OCI-M2 (cell line): ENCODE data around the gene DEFB123.

ENCODE experiments used
- DNase-seq: peaks from one replicate; lab custom pipeline; 2025; ENCODE audit not compliant: unreplicated experiment; lab: John Stamatoyannopoulos, UW

DEFB123 gene

DNA sequence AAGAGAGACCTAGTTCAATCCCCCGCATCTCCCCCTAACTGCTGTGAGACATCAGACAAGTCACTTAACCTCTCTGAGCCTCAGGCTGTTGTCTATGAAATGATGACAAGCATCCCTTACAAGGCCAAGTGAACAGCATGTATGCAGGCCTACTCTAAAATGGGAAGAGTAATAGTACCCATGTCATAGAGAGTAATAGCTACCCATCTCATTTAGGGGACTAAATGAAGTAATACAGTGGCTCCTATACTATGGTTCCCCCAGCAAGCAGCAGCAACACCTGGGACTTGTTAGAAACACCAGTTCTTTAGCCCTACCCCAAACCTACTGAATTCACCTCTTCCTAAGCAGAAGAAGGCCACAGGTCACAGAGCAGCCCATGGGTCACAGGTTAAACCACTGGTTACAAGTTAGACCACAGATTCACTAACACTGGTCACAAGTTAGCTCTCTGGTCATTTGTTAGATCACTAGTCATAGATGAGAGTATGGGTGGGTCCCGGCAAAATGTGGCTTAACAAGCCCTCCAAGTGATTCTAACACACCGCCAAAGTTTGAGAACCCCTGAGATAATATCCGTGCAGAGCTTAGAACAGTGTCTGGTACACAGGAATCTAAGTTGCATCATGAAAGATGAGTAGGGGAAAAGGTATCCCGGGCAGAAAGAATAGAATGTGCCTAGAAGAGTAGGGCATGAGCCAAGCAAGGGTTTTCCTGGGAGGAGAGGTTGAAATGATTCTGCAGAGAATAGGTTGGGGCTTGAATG is 33.1 kb downstream of the DEFB123 start:
- DNase-seq: no peak

DNA sequence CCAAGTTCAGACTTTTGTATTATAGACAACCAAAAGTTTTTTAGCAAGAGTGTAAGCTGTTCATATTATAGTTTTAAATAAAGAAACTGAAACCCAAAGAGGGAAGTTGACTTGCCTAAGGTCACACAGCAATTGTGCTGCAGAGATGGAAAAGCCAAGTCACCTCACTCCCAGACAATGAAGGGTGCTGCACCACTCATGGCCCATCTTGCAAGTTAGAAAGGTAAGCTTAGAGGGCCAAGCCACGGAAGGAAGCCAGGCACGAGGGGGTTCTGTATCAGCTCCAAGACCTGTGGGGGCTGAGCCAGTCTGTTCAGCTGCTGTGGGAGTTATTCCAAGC is 33.6 kb downstream of the DEFB123 start:
- DNase-seq: no peak

GRCh38 chr20:31474758-31475427 is 34.5 kb downstream of the DEFB123 start, which contains the start of the genes DEFB124 and REM1:
TSS of gene DEFB124 (minus strand) at chr20:31475127. CDS start at chr20:31473013, 2,114 bp downstream.
TSS of gene REM1 (plus strand) at chr20:31475288. CDS start at chr20:31476446, 1,158 bp downstream.
- no peak for DNase-seq

DNA sequence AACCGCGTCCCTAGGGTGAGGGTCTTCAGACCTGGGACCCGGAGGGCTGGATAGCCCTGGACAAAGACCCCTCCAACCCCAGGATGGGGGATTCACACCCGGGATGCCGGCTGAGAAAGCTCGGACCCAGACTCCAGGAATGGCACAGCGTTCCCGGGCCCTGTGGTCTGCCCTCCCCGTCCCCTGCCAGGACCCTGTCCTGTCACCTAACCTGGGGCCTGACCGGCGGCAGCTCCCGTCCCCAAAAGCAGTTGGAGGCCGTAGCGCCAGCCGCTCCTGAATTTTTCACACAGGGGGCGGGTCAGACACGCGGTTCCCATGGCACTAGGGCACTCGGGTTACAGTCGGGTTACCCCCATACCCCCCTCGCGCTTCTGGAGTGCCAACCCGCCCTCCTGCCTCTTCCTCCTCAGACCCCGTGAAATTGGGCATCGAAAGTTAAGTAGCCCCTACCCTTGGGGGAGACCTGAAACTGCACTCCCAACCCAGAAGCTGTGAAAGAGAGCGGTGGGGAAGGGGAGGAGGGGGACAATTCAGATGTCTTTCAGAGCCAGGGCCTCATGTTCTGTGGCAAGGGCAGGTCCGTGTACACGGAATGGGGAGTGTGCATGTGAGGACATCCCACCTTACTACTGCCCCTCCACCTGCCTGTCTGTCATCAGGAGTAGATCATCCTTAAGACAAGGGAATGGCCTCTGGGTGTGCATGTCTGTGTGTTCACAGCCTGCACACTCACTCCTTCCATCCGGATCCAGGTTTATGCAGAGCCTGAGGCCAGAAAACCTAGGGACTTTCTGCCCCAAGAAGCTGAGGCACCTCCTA is 35.3 kb downstream of the DEFB123 start:
- DNase-seq: no peak

DNA sequence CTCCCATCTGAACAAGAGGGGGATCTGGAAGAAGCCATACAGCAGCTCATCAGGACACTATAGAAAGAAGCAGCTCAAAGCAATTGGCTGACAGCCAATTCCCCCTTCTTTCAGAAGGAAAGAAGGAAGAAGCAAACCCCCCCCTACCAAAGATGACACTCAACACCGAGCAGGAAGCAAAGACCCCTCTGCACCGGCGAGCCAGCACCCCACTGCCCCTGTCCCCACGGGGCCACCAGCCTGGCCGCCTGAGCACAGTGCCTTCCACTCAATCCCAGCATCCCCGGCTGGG is 35.8 kb downstream of the DEFB123 start:
- no peak for DNase-seq

DNA sequence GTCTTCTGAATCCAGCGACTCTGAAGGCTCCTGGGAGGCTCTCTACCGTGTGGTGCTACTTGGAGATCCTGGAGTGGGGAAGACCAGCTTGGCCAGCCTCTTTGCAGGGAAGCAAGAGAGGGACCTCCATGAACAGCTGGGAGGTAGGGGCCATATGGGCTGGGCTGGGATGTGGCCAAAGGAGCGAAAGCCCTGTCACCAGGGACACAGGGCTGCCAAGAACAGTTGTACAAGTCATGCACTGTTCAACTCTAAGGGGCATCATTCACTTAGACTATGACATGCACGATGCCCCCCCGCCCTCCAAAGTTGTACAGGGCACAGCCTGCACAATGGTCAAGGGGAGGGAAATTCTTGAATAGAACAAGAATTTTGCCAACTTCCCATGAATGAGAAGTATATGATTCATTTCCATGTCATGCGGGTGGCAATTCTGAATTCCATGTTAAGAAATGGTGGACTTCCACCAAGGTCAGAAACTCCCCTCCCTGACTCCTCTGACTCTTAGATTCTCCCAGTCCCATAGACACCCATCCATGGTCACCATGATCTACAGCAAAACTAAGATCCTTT is 36.3 kb downstream of the DEFB123 start:
- DNase-seq: no peak

DNA sequence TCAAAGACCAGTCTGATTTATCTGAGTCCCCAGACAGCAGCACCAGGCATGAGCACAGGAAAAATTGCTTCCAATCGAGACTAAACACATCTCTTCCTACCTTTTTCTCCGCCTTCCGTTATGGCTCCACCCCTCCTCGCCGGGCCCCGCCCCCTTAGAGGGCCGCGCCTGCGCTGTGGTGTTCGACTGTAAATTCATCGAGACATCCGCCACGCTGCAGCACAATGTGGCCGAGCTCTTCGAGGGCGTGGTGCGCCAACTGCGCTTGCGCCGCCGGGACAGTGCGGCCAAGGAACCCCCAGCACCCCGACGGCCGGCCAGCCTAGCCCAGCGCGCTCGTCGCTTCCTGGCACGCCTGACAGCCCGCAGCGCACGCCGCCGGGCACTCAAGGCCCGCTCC is 43.6 kb downstream of the DEFB123 start:
- DNase-seq: no peak

DNA sequence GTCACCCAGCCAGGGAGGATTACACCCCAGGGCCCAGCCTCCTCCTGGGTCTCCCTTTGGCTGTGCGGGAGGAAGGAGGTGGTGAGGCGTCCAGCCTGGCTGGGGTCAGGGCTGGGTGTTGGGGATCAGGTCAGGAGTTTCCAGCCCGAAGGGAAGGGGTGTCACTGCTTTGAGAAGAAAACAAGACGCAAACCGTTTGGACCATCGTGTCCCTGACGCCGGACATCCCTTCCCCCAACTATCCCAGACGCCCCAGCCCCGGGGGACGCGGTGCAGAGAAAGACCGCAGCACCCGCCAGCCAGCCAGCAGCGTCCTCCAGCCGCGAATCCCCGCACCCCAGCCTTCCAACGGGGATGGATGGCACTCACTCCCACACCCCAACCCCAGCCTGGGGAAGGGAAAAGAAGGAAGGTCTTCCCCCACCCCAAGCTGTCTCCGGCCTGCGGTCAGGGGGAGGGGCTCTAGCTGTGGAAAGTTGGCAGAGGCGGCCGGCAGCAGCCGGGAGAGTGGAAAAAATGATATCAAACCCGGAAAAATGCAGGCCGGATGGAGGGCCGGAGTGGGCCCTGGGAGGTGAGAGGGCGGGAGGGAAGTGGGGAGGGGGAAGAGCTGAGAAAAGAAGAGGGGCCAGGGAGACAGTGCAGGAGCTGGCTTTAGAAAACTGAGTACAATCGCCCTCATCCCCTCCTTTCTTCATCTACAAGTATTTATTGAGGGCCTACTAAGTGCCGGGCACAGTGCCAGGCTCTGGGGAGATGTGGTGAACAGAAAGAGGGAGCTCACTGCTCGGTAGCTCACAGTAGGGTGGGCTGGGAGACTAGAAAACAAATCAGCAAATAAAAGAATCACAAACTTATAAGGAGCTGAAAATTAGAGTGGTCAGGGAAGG is 45.3 kb downstream of the DEFB123 start:
- DNase-seq: no peak

DNA sequence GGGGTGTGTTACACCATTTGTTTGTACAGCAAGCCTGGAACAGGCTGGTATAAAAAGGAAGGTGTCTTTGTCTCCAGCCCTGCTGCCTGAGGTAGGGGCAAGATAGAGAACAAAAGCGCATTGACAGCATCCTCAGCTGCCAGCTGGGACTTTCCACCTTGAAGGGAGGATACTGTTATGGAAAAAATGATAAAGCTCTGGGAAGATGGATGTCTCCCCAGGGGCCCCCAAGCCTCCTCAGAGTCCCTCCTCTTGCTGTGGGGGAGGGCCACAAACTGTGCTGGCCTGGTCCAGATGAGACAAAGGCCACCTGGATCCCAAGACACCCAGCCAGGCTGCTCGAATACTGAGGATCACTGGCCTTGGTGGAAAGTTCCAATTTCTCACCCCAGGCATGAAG is 47.7 kb downstream of the DEFB123 start:
- no peak for DNase-seq

DNA sequence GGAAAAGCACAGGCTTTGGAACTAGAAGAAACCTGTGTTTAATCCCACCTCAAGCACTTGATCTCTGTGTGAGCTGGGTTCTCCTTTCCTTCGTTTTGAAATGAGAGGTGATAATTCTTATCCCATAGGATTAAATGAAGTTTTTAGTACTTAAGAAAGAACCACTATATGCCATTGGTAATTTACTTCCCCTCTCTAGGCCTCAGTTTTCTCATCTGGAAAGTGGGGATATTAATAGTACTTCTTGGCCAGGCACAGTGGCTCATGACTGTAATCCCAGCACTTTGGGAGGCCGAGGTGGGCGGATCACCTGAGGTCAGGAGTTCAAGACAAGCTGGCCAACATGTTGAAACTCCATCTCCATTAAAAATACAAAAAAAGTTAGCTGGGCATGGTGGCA is 48.7 kb downstream of the DEFB123 start:
- DNase-seq: no peak

DNA sequence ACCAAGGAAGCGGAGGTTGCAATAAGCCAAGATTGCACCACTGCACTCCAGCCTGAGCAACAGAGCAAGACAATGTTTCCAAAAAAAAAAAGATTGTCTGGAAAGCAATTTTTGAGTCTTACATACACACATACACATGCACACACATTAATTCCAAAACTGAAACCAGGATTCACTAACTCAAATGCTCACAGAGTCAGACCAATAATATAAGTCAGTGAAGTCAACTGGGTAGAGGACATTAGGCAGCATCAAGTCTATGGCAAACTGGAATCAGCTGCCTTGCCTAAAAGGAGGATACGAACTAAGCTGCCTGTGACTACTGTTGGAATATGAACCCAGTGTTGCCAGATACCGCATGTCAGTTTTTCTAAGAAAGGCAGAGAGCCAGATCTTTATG is 50.3 kb downstream of the DEFB123 start:
- DNase-seq: no peak

DNA sequence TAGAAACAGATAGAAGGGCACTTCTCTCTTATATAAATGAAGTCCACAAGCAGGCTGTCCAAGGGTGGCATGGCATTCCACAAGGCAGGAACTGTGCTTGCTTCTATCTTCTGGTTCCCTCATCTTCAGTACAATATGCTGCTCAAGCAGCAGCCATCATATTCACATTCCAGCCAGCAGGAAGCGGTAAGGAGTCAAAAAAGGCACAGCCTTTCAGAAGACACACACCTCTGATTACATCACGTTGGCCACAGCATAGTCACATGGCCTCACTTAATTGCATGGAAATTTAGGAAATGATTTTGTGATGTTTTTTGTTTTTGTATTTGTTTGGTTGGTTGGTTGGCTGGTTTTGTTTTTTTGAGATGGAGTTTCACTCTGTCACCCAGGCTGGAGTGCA is 53.7 kb downstream of the DEFB123 start:
- DNase-seq: no peak

GRCh38 chr20:31496761-31497295 is 56.4 kb downstream of the DEFB123 start:
- DNase-seq: no peak

DNA sequence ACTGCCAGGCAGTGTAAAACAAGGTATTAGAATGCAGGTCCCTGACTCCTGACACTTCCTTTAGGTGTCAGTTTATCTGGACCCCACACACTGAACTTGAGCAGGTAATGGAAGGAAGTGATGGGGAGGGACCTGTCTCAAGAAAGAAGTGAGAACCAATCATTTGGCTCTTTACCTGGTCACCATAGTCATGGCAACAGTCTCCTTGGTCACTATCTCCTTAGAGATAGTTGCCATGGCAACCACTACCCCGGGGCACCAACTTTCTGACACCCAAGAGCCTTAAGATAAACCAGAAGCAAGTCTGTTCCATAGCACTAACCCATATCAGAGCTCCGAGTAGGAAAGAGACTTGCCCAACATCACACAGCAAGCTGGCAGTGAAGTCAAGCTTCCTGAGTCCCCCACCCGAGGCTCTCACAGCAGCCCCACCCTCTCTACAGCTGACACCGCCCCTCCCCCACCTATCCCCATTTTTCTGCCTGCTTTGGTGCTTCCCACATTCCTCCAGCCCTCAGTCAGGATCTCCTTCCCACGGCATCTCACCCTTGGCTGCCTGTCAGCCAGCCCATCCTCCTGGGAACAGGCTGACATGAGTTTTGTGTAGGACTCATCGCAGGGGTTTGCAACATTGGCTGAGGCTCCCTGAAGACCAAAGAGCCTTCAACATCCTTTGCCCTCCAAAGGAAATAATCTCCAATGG is 57.6 kb downstream of the DEFB123 start:
- no peak for DNase-seq
